Loucy (cell line): ENCODE data around the gene TRIM52.

Experiments used
- H2AFZ ChIP-seq: fragments of 200-600 bp; sonication (generic); 2 replicates; pipeline ENCODE4 v1.6.0; 2016; ENCODE audit warnings: antibody characterized with exemption, mild to moderate bottlenecking, low read length, moderate library complexity
- H3F3A ChIP-seq: fragments of 200-600 bp; 2 replicates; pipeline ENCODE4 v1.6.0; 2016; ENCODE audit warnings: antibody characterized with exemption, low read depth, mild to moderate bottlenecking
- H3K27me3 ChIP-seq: fragments of 200-600 bp; sonication (generic); 2 replicates; pipeline ENCODE4 v1.6.1; 2014; ENCODE audit warnings: low read length, mild to moderate bottlenecking; ENCODE audit not compliant: insufficient read depth, poor library complexity, severe bottlenecking
- H3K36me3 ChIP-seq: fragments of 200-600 bp; sonication (generic); 2 replicates; pipeline ENCODE4 v1.6.1; 2016; ENCODE audit warnings: low read length; ENCODE audit not compliant: insufficient read depth
- H3K4me1 ChIP-seq: fragments of 200-600 bp; sonication (generic); 2 replicates; pipeline ENCODE4 v1.5.1; 2014; ENCODE audit warnings: low read length, mild to moderate bottlenecking; ENCODE audit not compliant: insufficient read depth, poor library complexity, severe bottlenecking
- H3K4me2 ChIP-seq: fragments of 200-600 bp; sonication (generic); 2 replicates; pipeline ENCODE4 v1.6.0; 2014; ENCODE audit warnings: antibody characterized with exemption, low read length, low read depth, mild to moderate bottlenecking; ENCODE audit not compliant: poor library complexity, severe bottlenecking
- H3K4me3 ChIP-seq: fragments of 200-600 bp; sonication (generic); 2 replicates; pipeline ENCODE4 v1.5.1; 2014; ENCODE audit warnings: low read length, mild to moderate bottlenecking, mixed read lengths; ENCODE audit not compliant: poor library complexity, severe bottlenecking
- H3K79me2 ChIP-seq: fragments of 200-600 bp; sonication (generic); 2 replicates; pipeline ENCODE4 v1.6.1; 2014; ENCODE audit warnings: low read length; ENCODE audit not compliant: insufficient read depth
- H3K9ac ChIP-seq: fragments of 200-600 bp; sonication (generic); 2 replicates; pipeline ENCODE4 v1.6.0; 2014; ENCODE audit warnings: mild to moderate bottlenecking, low read depth, low read length, moderate library complexity; ENCODE audit not compliant: poor library complexity, severe bottlenecking
- H3K9me2 ChIP-seq: fragments of 200-600 bp; sonication (generic); replicated peaks from 2 replicates; pipeline ENCODE4 v1.6.1; 2016; ENCODE audit warnings: low read depth, low read length, mixed read lengths
- H3K9me3 ChIP-seq: fragments of 200-600 bp; sonication (generic); 2 replicates; pipeline ENCODE4 v1.6.1; 2014; ENCODE audit warnings: mild to moderate bottlenecking, antibody characterized with exemption, low read length, low read depth; ENCODE audit not compliant: insufficient read depth
- H4K20me1 ChIP-seq: fragments of 200-600 bp; sonication (generic); 2 replicates; pipeline ENCODE4 v1.6.0; 2014; ENCODE audit warnings: antibody characterized with exemption, low read length, mild to moderate bottlenecking; ENCODE audit not compliant: insufficient read depth, poor library complexity, severe bottlenecking
- EZH2phosphoT487 ChIP-seq: fragments of 200-600 bp; IDR thresholded peaks from 2 replicates; pipeline ENCODE4 v1.6.1; 2018; ENCODE audit warnings: antibody characterized with exemption, mild to moderate bottlenecking, moderate library complexity, borderline replicate concordance
- TF ChIP-seq, protein P1 (sequence below): fragments of 200-600 bp; sonication (generic); conservative IDR thresholded peaks from 2 replicates; pipeline ENCODE4 v1.5.1; 2014; ENCODE audit warnings: mild to moderate bottlenecking, antibody characterized with exemption, low read length

The TRIM52 gene

DNA sequence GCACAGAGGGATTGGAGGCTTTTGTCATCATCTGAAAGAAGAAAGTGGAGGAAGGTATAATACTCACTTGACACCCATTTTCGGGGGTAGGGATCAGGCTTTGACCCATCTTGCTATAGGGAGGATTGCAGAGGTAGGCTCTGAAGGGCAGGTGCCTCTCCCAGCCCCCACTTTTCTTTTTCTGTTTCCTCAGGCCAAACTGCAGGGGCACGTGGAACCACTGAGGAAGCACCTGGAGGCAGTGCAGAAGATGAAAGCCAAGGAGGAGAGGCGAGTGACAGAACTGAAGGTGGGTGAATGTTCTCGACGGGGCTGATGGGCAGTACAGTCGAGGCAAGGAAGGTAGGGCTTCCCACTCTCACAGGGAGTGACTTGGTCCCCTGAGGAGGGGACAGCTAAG lies 30.4 kb downstream of the TRIM52 start:
- peaks cover 10% of the 10 kb centered on the region for H3K4me1 ChIP-seq
- no peak overlapping the region for H3K4me3 ChIP-seq
- H3K36me3 ChIP-seq: no peaks in the 10 kb centered on the region; the same call in 1 of the 2 replicates
- H3K27me3 ChIP-seq: no peaks in the 10 kb centered on the region
- H3K9me2 ChIP-seq: no peaks in the 10 kb centered on the region
- no peak overlapping the region for H3K4me2 ChIP-seq
- no peak overlapping the region for H2AFZ ChIP-seq
- H3K9ac ChIP-seq: no peak overlapping the region
- peaks cover 4% of the 10 kb centered on the region; the same call in 1 of the 2 replicates for H3K79me2 ChIP-seq
- H3K9me3 ChIP-seq: no peaks in the 10 kb centered on the region
- no peak for TF ChIP-seq EZH2phosphoT487
- TF ChIP-seq, protein P1, sequence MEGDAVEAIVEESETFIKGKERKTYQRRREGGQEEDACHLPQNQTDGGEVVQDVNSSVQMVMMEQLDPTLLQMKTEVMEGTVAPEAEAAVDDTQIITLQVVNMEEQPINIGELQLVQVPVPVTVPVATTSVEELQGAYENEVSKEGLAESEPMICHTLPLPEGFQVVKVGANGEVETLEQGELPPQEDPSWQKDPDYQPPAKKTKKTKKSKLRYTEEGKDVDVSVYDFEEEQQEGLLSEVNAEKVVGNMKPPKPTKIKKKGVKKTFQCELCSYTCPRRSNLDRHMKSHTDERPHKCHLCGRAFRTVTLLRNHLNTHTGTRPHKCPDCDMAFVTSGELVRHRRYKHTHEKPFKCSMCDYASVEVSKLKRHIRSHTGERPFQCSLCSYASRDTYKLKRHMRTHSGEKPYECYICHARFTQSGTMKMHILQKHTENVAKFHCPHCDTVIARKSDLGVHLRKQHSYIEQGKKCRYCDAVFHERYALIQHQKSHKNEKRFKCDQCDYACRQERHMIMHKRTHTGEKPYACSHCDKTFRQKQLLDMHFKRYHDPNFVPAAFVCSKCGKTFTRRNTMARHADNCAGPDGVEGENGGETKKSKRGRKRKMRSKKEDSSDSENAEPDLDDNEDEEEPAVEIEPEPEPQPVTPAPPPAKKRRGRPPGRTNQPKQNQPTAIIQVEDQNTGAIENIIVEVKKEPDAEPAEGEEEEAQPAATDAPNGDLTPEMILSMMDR: no peak
- H3F3A ChIP-seq: no peaks in the 10 kb centered on the region
- no peaks in the 10 kb centered on the region for H4K20me1 ChIP-seq

DNA sequence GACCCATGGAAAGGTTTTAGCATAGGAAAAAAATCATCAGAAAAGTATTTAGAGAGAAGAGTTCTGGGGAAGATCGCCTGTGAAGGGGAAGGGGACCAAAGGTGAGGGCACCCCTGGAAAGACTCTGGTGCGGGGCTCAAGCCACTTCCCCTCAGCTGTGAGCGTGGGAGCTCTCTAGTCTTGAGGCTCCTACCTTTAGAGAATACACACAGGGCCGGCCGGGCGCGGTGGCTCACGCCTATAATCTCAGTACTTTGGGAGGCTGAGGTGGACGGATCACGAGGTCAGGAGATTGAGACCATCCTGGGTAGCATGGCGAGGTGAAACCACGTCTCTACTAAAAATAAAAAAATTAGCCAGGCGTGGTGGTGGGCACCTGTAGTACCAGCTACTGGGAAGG lies 30.9 kb downstream of the TRIM52 start:
- H3K36me3 ChIP-seq: no peaks in the 10 kb centered on the region
- peak overlapping the region; percentile 24 for H3K4me2 ChIP-seq
- no peak overlapping the region for H2AFZ ChIP-seq
- peaks cover 9% of the 10 kb centered on the region; the same call in 1 of the 2 replicates for H3K79me2 ChIP-seq
- no peaks in the 10 kb centered on the region for H4K20me1 ChIP-seq
- no peaks in the 10 kb centered on the region for H3K9me3 ChIP-seq
- TF ChIP-seq, protein P1: no peak
- no peak for TF ChIP-seq EZH2phosphoT487
- no peak overlapping the region for H3K9ac ChIP-seq
- no peaks in the 10 kb centered on the region for H3F3A ChIP-seq
- no peaks in the 10 kb centered on the region for H3K9me2 ChIP-seq
- peaks cover 15% of the 10 kb centered on the region for H3K4me1 ChIP-seq
- H3K27me3 ChIP-seq: no peaks in the 10 kb centered on the region
- no peak overlapping the region for H3K4me3 ChIP-seq

DNA sequence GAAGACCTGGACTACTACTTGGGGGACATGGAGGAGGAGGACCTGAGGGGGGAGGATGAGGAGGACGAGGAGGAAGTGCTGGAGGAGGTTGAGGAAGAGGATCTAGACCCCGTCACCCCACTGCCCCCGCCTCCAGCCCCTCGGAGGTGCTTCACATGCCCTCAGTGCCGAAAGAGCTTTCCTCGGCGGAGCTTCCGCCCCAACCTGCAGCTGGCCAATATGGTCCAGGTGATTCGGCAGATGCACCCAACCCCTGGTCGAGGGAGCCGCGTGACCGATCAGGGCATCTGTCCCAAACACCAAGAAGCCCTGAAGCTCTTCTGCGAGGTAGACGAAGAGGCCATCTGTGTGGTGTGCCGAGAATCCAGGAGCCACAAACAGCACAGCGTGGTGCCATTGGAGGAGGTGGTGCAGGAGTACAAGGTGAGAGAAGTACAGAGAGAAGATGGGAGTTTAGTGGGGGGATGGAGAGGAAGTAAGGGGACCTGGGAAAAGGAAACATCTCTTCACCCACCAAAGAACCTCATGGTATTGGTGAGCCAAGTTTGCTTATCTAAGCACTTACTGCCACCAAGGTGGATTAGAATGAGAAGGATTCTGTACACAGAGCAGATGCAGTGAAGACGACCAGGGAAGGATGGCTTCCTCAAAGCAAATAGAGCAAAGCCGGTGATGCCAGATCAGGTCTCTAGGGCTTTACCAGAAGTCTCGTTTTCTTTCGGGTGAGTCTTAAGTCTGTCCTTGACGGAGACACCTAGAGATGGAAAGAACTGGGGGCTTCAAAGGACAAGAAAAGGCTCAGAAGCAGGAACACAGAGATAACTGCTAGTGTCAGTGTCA lies 36.3 kb downstream of the TRIM52 start:
- Histone ChIP-seq H3K4me2 (peak overlapping the region; percentile 95), H3K4me3 (peak overlapping the region; percentile 96), H3K9me2 (no peaks in the 10 kb centered on the region), H3K79me2 (peaks cover 20% of the 10 kb centered on the region; the same call in 1 of the 2 replicates), H4K20me1 (no peaks in the 10 kb centered on the region), H3K9ac (peak overlapping the region; percentile 98), H3K9me3 (no peaks in the 10 kb centered on the region), H2AFZ (peak overlapping the region; percentile 49; the same call in 1 of the 2 replicates), H3F3A (peaks cover 5% of the 10 kb centered on the region; the same call in 1 of the 2 replicates), H3K4me1 (peaks cover 17% of the 10 kb centered on the region), H3K36me3 (no peaks in the 10 kb centered on the region), H3K27me3 (no peaks in the 10 kb centered on the region)
- TF ChIP-seq, protein P1: no peak
- TF ChIP-seq EZH2phosphoT487: no peak
